Gastroesophageal sphincter (tissue), 4 donors: ENCODE measurements around the gene FHIT. TPM values are rescaled to one million over a fixed set of nuclear protein-coding genes. Genes with fewer than 3 reads are reported as not detected.
A peak's percentile ranks its signal among the peaks of the same experiment; 100 is the strongest.

Experiments
- ATAC-seq: fragments of 150-250 bp; one replicate; pipeline ENCODE4 v1.9.1; 2016; ENCODE audit warnings: mild to moderate bottlenecking, moderate library complexity
- H3K27ac ChIP-seq, 4 donors: fragments of 200-600 bp; sonication (generic) in 3 of 4; 1 replicate in 3 of 4; 2 replicates in 1 of 4; pipeline ENCODE4 v1.5.1; 2016 to 2019
- H3K27me3 ChIP-seq: fragments of 200-600 bp; sonication (generic); one replicate; pipeline ENCODE4 v1.5.1; 2019
- H3K36me3 ChIP-seq, 2 donors: fragments of 200-600 bp; sonication (generic); one replicate each; pipeline ENCODE4 v1.5.1; 2019; ENCODE audit warnings: control low read depth in 1 of 2
- H3K4me1 ChIP-seq, 3 donors: fragments of 200-600 bp; sonication (generic); 1 replicate in 2 of 3; 2 replicates in 1 of 3; pipeline ENCODE4 v1.5.1; 2016 to 2019; ENCODE audit warnings: control low read depth in 2 of 3
- H3K4me3 ChIP-seq, 2 donors: fragments of 200-600 bp; sonication (generic); one replicate each; pipeline ENCODE4 v1.5.1; 2019; ENCODE audit warnings: mild to moderate bottlenecking in 1 of 2, moderate library complexity in 1 of 2
- H3K9me3 ChIP-seq, 3 donors: fragments of 200-600 bp; sonication (generic); one replicate each; pipeline ENCODE4 v1.5.1; 2017 to 2019; ENCODE audit warnings: control low read depth in 2 of 3
- EP300 ChIP-seq: sonication (generic); formaldehyde crosslinking; IDR thresholded peaks from one replicate; pipeline ENCODE4 v1.6.1; 2017; ENCODE audit warnings: antibody characterized with exemption, mild to moderate bottlenecking
- POLR2A ChIP-seq, 2 donors: fragments of 450-650 bp; IDR thresholded peaks; one replicate each; pipeline ENCODE4 v1.6.1; 2017; ENCODE audit warnings: antibody characterized with exemption in 2 of 2, mild to moderate bottlenecking in 2 of 2, moderate library complexity in 1 of 2
- POLR2AphosphoS5 ChIP-seq: sonication (generic); formaldehyde crosslinking; IDR thresholded peaks from one replicate; pipeline ENCODE4 v1.6.1; 2017; ENCODE audit warnings: antibody characterized with exemption
- WGBS, 2 donors: methylation state at CpG; one replicate each; pipeline ENCODE4 v1.1.5; 2018; ENCODE audit warnings: low coverage in 1 of 2; 5-methylcytosine and 5-hydroxymethylcytosine counted together
- total RNA-seq, 4 donors: library from RNA; depleted of rRNA; stranded (reverse); fragments of >200 nt; gene quantifications; one replicate each; pipeline ENCODE4 v1.1.0, GENCODE V29; 2016
- TF ChIP-seq, protein P1 (sequence below), 4 experiments: fragments of 200-600 bp in 2 of 4; fragments of 450-650 bp in 2 of 4; sonication (generic) in 1 of 4; IDR thresholded peaks; one replicate each; pipeline ENCODE4 v1.5.1; 2017 to 2019; ENCODE audit warnings: antibody characterized with exemption in 4 of 4, mild to moderate bottlenecking in 2 of 4, moderate library complexity in 2 of 4

The FHIT gene
- total RNA-seq, 4 donors from 2014 or later = 1.4 to 7.3 (median 3.9) TPM

DNA sequence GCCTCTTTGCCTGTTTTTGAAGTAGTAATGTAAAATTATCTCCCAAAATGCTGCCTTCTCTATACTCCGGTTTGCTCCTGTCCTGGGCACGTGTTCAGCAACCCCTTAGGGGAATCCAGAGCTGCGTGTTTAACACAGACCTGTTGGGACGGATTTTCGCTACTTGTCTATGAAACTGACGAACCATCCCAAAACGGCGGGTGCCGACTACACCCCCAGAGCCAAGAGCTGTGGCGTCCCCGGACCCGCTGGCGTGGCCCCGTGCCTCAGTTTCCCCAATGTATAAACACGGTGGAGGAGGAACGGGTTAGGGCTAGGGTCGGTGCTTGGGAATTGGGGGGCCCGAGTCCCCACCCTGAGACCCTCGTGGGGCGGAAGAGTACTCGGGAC lies 473 bp downstream of the FHIT start:
- no peaks in the 10 kb centered on the region for H3K36me3 ChIP-seq
- no peak for ATAC-seq
- H3K9me3 ChIP-seq = no peaks in the 10 kb centered on the region
- 8 to 17% methylated on average over 3 to 11 of the region's 21 CpGs for WGBS, 2 donors
- H3K27me3 ChIP-seq = no peaks in the 10 kb centered on the region
- TF ChIP-seq EP300 (no peak), POLR2AphosphoS5 (no peak), POLR2A (IDR thresholded peaks at IDR 0.05) (no peak)
- TF ChIP-seq, protein P1, sequence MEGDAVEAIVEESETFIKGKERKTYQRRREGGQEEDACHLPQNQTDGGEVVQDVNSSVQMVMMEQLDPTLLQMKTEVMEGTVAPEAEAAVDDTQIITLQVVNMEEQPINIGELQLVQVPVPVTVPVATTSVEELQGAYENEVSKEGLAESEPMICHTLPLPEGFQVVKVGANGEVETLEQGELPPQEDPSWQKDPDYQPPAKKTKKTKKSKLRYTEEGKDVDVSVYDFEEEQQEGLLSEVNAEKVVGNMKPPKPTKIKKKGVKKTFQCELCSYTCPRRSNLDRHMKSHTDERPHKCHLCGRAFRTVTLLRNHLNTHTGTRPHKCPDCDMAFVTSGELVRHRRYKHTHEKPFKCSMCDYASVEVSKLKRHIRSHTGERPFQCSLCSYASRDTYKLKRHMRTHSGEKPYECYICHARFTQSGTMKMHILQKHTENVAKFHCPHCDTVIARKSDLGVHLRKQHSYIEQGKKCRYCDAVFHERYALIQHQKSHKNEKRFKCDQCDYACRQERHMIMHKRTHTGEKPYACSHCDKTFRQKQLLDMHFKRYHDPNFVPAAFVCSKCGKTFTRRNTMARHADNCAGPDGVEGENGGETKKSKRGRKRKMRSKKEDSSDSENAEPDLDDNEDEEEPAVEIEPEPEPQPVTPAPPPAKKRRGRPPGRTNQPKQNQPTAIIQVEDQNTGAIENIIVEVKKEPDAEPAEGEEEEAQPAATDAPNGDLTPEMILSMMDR (IDR thresholded peaks at IDR 0.05) = no peak
- H3K4me3 ChIP-seq = peak overlapping the region; percentile 50 to 63
- H3K4me1 ChIP-seq = peaks cover 0 to 21% (median 7%) of the 10 kb centered on the region in 3 donors
- peak overlapping the region in 3 of 4 donors; percentile 69 to 82 (median 81) for H3K27ac ChIP-seq

DNA sequence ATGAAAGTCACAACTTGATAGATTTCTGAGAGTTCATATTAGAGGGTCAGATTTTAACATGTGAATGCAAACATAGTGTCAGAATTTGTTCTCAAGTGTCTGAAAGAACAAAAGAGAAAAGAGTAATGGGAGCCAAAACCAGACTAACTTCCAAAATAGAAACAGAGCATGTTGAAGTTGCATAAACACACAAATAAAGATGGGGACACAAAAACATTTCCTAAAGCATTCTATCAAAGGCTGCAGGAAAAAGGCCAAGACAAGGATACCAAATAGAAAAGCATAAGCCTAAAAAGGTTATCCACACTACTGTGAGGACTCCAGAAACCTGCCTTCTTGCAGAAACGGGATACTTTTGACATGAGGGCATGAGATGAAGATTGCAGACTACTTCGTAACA lies 2.8 kb downstream of the FHIT start:
- no peak overlapping the region for H3K4me3 ChIP-seq
- WGBS, 2 donors = 64 to 91% methylated on average over 2 of the region's 2 CpGs
- H3K36me3 ChIP-seq = no peaks in the 10 kb centered on the region
- no peaks in the 10 kb centered on the region for H3K9me3 ChIP-seq
- H3K27ac ChIP-seq = no peak overlapping the region
- H3K27me3 ChIP-seq = no peaks in the 10 kb centered on the region
- TF ChIP-seq, protein P1 (IDR thresholded peaks at IDR 0.05) = no peak
- TF ChIP-seq EP300 = no peak
- no peak for TF ChIP-seq POLR2A (IDR thresholded peaks at IDR 0.05)
- TF ChIP-seq POLR2AphosphoS5 = no peak
- ATAC-seq = no peak
- peaks cover 0 to 21% (median 7%) of the 10 kb centered on the region in 3 donors for H3K4me1 ChIP-seq

DNA sequence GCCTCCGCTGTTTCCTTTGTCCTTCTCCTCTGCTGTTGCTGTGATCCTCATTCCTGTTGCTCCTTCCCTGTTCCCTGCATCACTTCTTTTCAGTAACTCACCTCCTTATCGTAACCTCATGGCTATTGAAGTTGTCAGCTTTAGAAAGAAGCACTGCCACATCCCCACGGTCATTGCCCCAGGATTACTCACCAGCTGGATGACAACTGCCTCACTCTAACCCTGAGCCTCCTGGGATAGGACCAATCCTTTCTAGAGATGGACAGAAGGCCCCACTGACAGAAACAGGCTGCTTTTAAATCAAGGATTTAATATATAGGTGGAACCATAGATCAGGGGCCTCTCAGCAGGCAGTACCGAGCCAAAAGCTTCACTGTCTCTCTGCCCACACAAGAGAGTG lies 4.1 kb downstream of the FHIT start:
- Histone ChIP-seq H3K4me1 (peaks cover 0 to 17% (median 7%) of the 10 kb centered on the region in 3 donors), H3K27ac (no peak overlapping the region), H3K27me3 (no peaks in the 10 kb centered on the region), H3K9me3 (no peaks in the 10 kb centered on the region), H3K36me3 (no peaks in the 10 kb centered on the region), H3K4me3 (no peak overlapping the region)
- TF ChIP-seq, protein P1 (IDR thresholded peaks at IDR 0.05) = no peak
- TF ChIP-seq POLR2AphosphoS5 = no peak
- no peak for TF ChIP-seq POLR2A (IDR thresholded peaks at IDR 0.05)
- TF ChIP-seq EP300 = no peak
- 38 to 82% methylated on average over 3 of the region's 4 CpGs for WGBS, 2 donors
- ATAC-seq = no peak

DNA sequence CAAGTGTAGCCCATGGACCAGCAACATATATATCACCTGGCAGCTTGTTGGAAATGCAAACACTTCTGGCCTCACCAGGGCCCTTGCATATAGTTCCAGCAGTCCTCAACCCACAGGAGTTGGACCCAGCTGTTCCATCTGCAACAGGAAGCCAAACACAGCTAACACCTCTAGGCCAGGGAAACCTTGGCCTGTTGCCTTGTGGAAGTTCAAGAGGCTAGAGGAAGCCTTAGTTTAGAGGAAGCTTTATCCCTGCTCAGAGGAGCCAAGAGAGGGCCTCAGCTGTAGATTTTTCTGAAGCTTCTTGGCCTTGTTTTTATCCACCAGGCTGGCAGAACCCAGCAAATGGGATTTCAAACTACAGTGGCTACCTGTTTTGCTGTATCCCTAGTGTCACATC lies 11.4 kb downstream of the FHIT start:
- H3K4me1 ChIP-seq = peaks cover 0 to 7% (median 0%) of the 10 kb centered on the region in 3 donors
- no peaks in the 10 kb centered on the region for H3K9me3 ChIP-seq
- H3K27me3 ChIP-seq = no peaks in the 10 kb centered on the region
- no peak overlapping the region for H3K27ac ChIP-seq
- no peak overlapping the region for H3K4me3 ChIP-seq
- no peak for TF ChIP-seq POLR2A (IDR thresholded peaks at IDR 0.05)
- no peaks in the 10 kb centered on the region for H3K36me3 ChIP-seq
- no peak for ATAC-seq

DNA sequence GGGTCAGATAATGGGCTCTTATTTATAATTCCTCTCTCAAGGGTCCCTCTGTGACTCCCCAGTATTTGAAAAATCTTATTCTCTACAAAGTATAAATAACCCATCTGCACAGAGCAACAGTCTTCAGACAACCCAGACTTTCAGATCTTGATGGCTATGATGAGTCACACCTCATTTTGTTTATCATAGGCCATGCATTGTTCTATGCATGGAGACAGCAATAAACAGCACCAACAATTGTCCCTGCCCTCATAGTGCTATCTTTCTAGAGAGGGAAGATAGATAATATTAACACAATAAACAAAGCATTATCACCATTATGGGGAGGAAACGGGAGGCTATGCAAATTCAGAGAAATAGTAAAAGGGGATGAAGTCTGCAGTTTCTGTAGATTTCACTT lies 13.4 kb downstream of the FHIT start:
- WGBS, 2 donors = 67% methylated on average over 1 of the region's 1 CpG; no CpG with 5 or more reads in 1 of the 2 donors
- no peaks in the 10 kb centered on the region for H3K36me3 ChIP-seq
- no peak overlapping the region for H3K27ac ChIP-seq
- no peaks in the 10 kb centered on the region for H3K9me3 ChIP-seq
- no peak overlapping the region for H3K4me3 ChIP-seq
- TF ChIP-seq, protein P1 (IDR thresholded peaks at IDR 0.05) = no peak
- no peak for TF ChIP-seq EP300
- TF ChIP-seq POLR2AphosphoS5 = no peak
- no peak for TF ChIP-seq POLR2A (IDR thresholded peaks at IDR 0.05)
- H3K27me3 ChIP-seq = no peaks in the 10 kb centered on the region
- peaks cover 0 to 7% (median 0%) of the 10 kb centered on the region in 3 donors for H3K4me1 ChIP-seq
- ATAC-seq = no peak

DNA sequence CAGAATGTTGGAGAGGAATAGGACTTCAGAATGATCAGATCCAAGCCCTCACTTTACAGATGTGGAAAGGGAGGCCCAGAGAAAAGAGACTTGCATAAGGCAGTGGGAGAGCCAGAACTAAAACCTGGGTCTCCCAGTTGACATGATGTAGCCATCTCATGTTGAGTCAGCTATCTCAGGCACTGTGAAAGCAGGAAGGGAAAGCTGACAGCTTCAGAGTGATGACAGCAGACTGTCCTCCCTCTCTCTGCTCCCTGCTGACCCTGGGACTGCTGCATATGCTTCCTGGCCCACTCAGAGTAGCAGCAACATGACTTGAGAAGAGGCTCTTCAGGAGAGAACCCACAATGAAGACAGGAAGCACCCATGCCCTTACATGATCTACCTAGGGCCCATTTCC lies 14.7 kb downstream of the FHIT start:
- Histone ChIP-seq H3K27ac (no peak overlapping the region), H3K4me1 (peaks cover 0 to 7% (median 0%) of the 10 kb centered on the region in 3 donors), H3K27me3 (no peaks in the 10 kb centered on the region), H3K4me3 (no peak overlapping the region), H3K9me3 (no peaks in the 10 kb centered on the region), H3K36me3 (no peaks in the 10 kb centered on the region)
- TF ChIP-seq POLR2A (IDR thresholded peaks at IDR 0.05) (no peak), EP300 (no peak), POLR2AphosphoS5 (no peak)
- TF ChIP-seq, protein P1 (IDR thresholded peaks at IDR 0.05) = no peak
- no peak for ATAC-seq
